Esophagus squamous epithelium (tissue), 5 donors: ENCODE data around the gene DPH7. TPM values are rescaled to one million over a fixed set of nuclear protein-coding genes. Genes with fewer than 3 reads are reported as not detected.
"Not testable (repeated sequence)": the region's sequence is repeated elsewhere in the genome, so short reads cannot be mapped to it uniquely, and the experiment has no call there.

Source experiments
- DNase-seq: peaks from one replicate; lab custom pipeline; 2025; lab: John Stamatoyannopoulos, UW
- H3K27ac ChIP-seq, 4 donors: fragments of 200-600 bp; sonication (generic); one replicate each; pipeline ENCODE4 v1.5.1; 2016 to 2019; ENCODE audit warnings: mild to moderate bottlenecking in 1 of 4
- H3K27me3 ChIP-seq, 4 donors: fragments of 200-600 bp; sonication (generic); 1 replicate in 3 of 4; 2 replicates in 1 of 4; pipeline versions ENCODE4 v1.5.1 to v1.6.0; 2017 to 2021; ENCODE audit warnings: antibody characterized with exemption in 1 of 4
- H3K36me3 ChIP-seq, 3 donors: fragments of 200-600 bp; sonication (generic); one replicate each; pipeline ENCODE4 v1.5.1; 2016 to 2019
- H3K4me1 ChIP-seq, 3 donors: fragments of 200-600 bp; sonication (generic); one replicate each; pipeline ENCODE4 v1.5.1; 2017 to 2019
- H3K4me3 ChIP-seq, 4 donors: fragments of 200-600 bp; sonication (generic); 1 replicate in 3 of 4; 2 replicates in 1 of 4; pipeline ENCODE4 v1.5.1; 2016 to 2019; ENCODE audit warnings: mild to moderate bottlenecking in 2 of 4, moderate library complexity in 1 of 4
- H3K9me3 ChIP-seq, 3 donors: fragments of 200-600 bp; sonication (generic); one replicate each; pipeline ENCODE4 v1.5.1; 2016 to 2019
- POLR2A ChIP-seq, 4 donors: fragments of 450-650 bp; IDR thresholded peaks; one replicate each; pipeline ENCODE4 v1.6.1; 2017; ENCODE audit warnings: antibody characterized with exemption in 4 of 4, mild to moderate bottlenecking in 4 of 4, moderate library complexity in 3 of 4
- WGBS, 2 donors: methylation state at CpG; one replicate each; pipeline ENCODE4 v1.1.5; 2018; 5-methylcytosine and 5-hydroxymethylcytosine counted together
- intact Hi-C: fragments of 100-400 bp; cut with DNase I; formaldehyde crosslinking; loops from one replicate; pipeline ENCODE4 v1.15.0; 2022
- total RNA-seq, 4 donors: library from RNA; depleted of rRNA; stranded (reverse); fragments of >200 nt; gene quantifications; one replicate each; pipeline ENCODE4 v1.1.0, GENCODE V29; 2016
- TF ChIP-seq, protein P1 (sequence below), 6 experiments: fragments of 450-650 bp in 4 of 6; fragments of 200-600 bp in 2 of 6; sonication (generic) in 2 of 6; IDR thresholded peaks; one replicate each; pipeline ENCODE4 v1.5.1; 2016 to 2019; ENCODE audit warnings: antibody characterized with exemption in 6 of 6, mild to moderate bottlenecking in 4 of 6, moderate library complexity in 4 of 6
- donor health status: DM: yes; HTN: yes; CAD: no.

The DPH7 gene
- total RNA-seq, 4 donors from 2014 or later: 13.4 to 32.2 (median 21.7) TPM

DNA sequence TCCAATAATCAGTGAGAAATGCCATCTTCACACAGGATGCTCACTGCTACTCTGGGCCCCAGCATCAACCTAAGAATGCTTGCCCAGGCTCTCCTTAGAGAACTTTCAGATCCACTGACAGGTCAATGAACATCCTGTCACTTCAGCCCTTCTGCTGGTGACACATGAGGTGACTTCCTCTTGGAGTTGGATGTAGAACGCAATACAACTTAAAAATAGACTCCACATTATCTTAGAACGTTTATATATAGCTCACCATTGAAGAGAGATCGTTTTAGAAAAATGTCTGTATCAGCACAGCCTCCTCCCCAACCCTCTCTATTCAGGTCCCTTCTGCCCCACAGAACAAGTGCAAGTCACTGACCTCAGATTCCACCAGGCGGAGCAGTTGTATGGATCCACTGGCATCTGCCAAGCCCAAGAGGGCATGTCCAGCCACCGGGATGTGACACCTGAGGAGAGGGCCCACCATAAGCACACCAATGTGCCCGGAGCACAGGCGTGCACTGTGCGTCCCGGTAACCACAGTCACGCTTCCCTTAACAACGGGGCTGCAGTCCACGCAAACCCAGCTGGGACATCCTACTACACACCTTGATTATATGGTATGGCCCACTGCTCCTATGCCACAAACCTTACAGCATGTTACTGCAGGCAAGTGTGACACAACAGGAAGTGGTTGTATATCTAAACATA is 2.9 kb downstream of the DPH7 start:
- WGBS, 2 donors: 66 to 77% methylated on average over 9 to 12 of the region's 12 CpGs
- peaks cover 20 to 48% (median 28%) of the 10 kb centered on the region in 3 donors for H3K4me1 ChIP-seq

DNA sequence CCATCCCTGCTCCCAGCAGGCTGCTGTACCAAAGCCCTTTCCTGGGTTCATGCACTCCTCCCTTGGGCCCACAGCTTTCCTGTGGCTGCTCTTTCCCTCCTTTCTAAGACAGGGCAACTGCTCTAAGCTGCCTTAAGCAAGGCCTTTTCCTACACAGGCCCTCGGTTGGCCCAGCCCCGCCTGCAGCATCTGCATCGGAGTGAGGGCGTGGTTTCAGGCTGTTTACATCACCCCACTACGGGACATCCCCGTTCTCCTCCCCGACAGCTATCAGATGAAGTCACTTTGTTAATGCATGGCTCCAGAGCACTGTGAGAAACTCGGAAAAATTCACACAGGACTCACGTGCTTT is 3.4 kb downstream of the DPH7 start:
- WGBS, 2 donors: 44 to 57% methylated on average over 9 of the region's 9 CpGs
- no peak overlapping the region for H3K27ac ChIP-seq

More for the DNA sequence above, 2.9 kb downstream of the DPH7 start:
- no peak for DNase-seq
- Histone ChIP-seq H3K27me3 (no peaks in the 10 kb centered on the region), H3K4me3 (no peak overlapping the region), H3K9me3 (no peaks in the 10 kb centered on the region), H3K27ac (no peak overlapping the region), H3K36me3 (peaks cover 13 to 62% (median 14%) of the 10 kb centered on the region in 3 donors)
- no peak for TF ChIP-seq POLR2A (IDR thresholded peaks at IDR 0.05)
- intact Hi-C loops: no loop called here

DNA sequence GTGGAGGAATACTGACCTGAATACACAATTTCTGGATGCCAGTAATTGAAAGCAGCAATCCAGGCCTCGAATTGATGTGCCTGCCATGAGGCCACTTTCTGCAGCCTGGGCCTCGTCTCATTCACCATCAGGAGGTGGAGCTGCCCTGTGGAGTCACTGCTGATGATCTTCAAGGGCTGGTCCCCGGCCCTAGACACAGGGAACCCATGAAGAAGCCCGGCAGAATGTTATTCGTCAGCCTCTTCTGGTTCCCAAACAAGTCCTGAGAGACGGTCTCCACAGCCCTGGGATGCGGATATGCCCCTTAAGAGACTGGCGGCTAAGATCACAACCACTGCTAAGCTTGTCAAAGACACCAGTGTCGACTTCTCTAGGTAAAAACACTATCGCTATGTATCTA is 4.5 kb downstream of the DPH7 start:
- Histone ChIP-seq H3K27me3 (no peaks in the 10 kb centered on the region), H3K4me1 (peaks cover 16 to 35% (median 25%) of the 10 kb centered on the region in 3 donors), H3K9me3 (no peaks in the 10 kb centered on the region), H3K36me3 (peaks cover 13 to 66% (median 19%) of the 10 kb centered on the region in 3 donors), H3K27ac (no peak overlapping the region), H3K4me3 (no peak overlapping the region)
- 91 to 93% methylated on average over 8 to 10 of the region's 10 CpGs for WGBS, 2 donors
- TF ChIP-seq, protein P1, sequence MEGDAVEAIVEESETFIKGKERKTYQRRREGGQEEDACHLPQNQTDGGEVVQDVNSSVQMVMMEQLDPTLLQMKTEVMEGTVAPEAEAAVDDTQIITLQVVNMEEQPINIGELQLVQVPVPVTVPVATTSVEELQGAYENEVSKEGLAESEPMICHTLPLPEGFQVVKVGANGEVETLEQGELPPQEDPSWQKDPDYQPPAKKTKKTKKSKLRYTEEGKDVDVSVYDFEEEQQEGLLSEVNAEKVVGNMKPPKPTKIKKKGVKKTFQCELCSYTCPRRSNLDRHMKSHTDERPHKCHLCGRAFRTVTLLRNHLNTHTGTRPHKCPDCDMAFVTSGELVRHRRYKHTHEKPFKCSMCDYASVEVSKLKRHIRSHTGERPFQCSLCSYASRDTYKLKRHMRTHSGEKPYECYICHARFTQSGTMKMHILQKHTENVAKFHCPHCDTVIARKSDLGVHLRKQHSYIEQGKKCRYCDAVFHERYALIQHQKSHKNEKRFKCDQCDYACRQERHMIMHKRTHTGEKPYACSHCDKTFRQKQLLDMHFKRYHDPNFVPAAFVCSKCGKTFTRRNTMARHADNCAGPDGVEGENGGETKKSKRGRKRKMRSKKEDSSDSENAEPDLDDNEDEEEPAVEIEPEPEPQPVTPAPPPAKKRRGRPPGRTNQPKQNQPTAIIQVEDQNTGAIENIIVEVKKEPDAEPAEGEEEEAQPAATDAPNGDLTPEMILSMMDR (IDR thresholded peaks at IDR 0.05): no peak
- TF ChIP-seq POLR2A (IDR thresholded peaks at IDR 0.05): no peak
- intact Hi-C loops: no loop called here
- no peak for DNase-seq

More for the DNA sequence above, 3.4 kb downstream of the DPH7 start:
- Histone ChIP-seq H3K9me3 (no peaks in the 10 kb centered on the region), H3K27me3 (no peaks in the 10 kb centered on the region), H3K4me3 (no peak overlapping the region), H3K36me3 (peaks cover 13 to 64% (median 19%) of the 10 kb centered on the region in 3 donors), H3K4me1 (peaks cover 20 to 47% (median 28%) of the 10 kb centered on the region in 3 donors)
- TF ChIP-seq, protein P1 (IDR thresholded peaks at IDR 0.05): no peak
- TF ChIP-seq POLR2A (IDR thresholded peaks at IDR 0.05): no peak
- no peak for DNase-seq
- intact Hi-C loops: no loop called here

DNA sequence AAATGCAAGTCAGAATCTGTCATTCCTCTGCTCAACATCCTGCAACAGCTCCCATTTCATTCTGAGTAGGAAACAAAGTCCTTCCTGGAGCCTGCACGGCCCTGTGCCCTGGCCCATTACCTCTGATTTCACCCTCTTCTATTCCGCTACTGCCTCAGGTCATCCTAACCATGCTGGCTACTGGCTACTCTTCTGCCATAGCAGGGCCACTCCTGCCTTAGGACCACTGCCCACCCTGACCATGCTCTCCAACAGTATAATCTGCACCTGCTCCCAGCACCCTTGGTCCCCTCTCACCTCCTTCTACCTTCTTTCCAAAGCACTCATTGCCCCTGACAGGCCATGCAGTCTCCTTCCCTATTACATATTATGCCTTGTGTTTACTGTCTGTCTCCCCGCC is 8.2 kb downstream of the DPH7 start:
- 89 to 96% methylated on average over 2 to 3 of the region's 3 CpGs for WGBS, 2 donors
- intact Hi-C loops: no loop called here
- Histone ChIP-seq H3K4me3 (no peak overlapping the region), H3K9me3 (no peaks in the 10 kb centered on the region), H3K4me1 (peaks cover 0 to 4% (median 0%) of the 10 kb centered on the region in 3 donors), H3K36me3 (peaks cover 13 to 62% (median 19%) of the 10 kb centered on the region in 3 donors), H3K27ac (no peak overlapping the region), H3K27me3 (no peaks in the 10 kb centered on the region)
- no peak for DNase-seq
- no peak for TF ChIP-seq POLR2A (IDR thresholded peaks at IDR 0.05)
- TF ChIP-seq, protein P1 (IDR thresholded peaks at IDR 0.05): no peak

DNA sequence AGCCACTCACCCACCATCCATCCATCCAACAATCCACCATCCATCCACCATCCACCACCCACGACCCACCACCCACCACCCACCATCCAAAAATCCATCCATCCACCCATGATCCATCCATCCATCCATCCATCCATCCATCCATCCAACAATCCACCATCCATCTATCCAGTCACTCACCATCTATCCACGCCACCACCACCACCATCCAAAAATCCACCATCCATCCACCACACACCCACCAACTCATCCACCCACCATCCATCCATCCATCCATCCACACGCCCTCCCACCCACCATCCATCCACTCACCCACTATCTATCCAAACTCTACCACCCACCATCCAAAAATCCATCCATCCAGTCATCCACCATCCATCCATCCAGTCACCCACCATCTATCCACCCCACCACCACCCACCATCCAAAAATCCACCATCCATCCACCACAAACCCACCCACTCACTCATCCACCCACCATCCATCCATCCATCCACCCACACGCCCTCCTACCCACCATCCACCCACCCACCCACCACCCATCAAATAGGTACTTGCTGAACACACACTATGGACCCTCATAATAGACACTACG is 9.0 kb downstream of the DPH7 start:
- intact Hi-C loops: no loop called here
- H3K27ac ChIP-seq: no peak overlapping the region
- no peaks in the 10 kb centered on the region for H3K4me1 ChIP-seq
- H3K4me3 ChIP-seq: no peak overlapping the region
- no peak for DNase-seq
- TF ChIP-seq, protein P1 (IDR thresholded peaks at IDR 0.05): no peak
- no peak for TF ChIP-seq POLR2A (IDR thresholded peaks at IDR 0.05)
- H3K36me3 ChIP-seq: peaks cover 13 to 57% (median 19%) of the 10 kb centered on the region in 3 donors
- no peaks in the 10 kb centered on the region for H3K27me3 ChIP-seq
- no peaks in the 10 kb centered on the region for H3K9me3 ChIP-seq
- 92 to 97% methylated on average over 5 of the region's 5 CpGs for WGBS, 2 donors

DNA sequence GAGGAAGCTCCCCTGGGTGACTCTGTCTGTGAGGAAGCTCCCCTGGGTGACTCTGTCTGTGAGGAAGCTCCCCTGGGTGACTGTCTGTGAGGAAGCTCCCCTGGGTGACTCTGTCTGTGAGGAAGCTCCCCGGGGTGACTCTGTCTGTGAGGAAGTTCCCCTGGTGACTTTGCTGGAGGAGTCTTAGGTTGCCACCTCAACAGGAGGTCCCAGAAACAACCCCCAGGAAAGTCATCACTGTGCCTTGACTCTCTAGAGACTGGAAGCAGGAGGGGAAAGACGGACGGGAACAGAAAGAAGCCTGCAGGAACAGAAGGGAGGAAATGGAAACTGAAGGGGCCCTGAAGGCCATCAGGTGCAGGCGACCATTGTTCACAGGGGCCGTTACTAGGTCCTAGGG is 10.3 kb downstream of the DPH7 start:
- H3K4me3 ChIP-seq, DNase-seq, H3K27ac ChIP-seq, H3K9me3 ChIP-seq, intact Hi-C loops, H3K27me3 ChIP-seq, H3K4me1 ChIP-seq: not testable (repeated sequence)
- peaks cover 17 to 57% (median 24%) of the 10 kb centered on the region in 3 donors for H3K36me3 ChIP-seq
- WGBS, 2 donors: 86 to 88% methylated on average over 2 to 4 of the region's 5 CpGs
